ENCODE data around the gene TMEM63B. TPM values are rescaled to one million over a fixed set of nuclear protein-coding genes. Genes with fewer than 3 reads are reported as not detected.

The TMEM63B gene
- total and polyA plus RNA-seq, 9 of the 15 experiments (the other 6 are each of a cell fraction or from before 2014, with no cell fraction given) = 0.14 to 39.4 (median 14.4) TPM

DNA sequence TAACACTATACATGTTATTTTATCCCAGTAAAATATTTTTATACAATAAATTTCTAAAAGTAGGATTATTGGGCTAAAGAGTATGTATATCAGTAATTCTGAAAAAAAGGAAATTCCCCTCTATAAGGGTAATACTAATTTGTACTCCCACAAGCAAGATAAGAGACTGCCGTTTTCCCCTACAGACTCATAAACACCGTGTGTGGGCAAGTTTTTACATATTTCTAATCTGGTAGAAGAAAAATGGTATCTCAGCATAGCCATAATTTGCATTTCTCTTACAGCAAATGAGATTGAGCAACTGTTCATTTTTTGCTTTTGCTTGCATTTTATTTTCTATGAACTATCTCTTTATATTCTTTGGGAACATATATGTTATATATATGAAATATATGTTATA, 63.4 kb downstream of the TMEM63B start:
- intact Hi-C loops (cut with micrococcal nuclease) = no loop called here
- Histone ChIP-seq H2AFZ (ENCODE audit: low read depth, low read length) (no peak overlapping the region), H3K9me1 (ENCODE audit: control insufficient read depth, insufficient read depth, low read length) (no peaks in the 10 kb centered on the region), H3K9ac (ENCODE audit: insufficient read depth in 1 of 2, low read depth in 2 of 2, low read length in 2 of 2) (no peak overlapping the region), H3K36me3 (ENCODE audit: control insufficient read depth, insufficient read depth, low read length) (no peaks in the 10 kb centered on the region), H4K20me1 (replicated peaks; ENCODE audit: control insufficient read depth, insufficient read depth, low read length) (no peaks in the 10 kb centered on the region), H3K4me1 (replicated peaks in 1 of 2; ENCODE audit: control insufficient read depth in 2 of 2, insufficient read depth in 2 of 2, low read length in 2 of 2) (peaks cover 16 to 20% of the 10 kb centered on the region in 2 experiments; a peak in 4 of 5 replicates), H3K9me3 (replicated peaks; ENCODE audit: control insufficient read depth, insufficient read depth, low read depth, low read length) (no peaks in the 10 kb centered on the region), H3K27me3 (ENCODE audit: control insufficient read depth in 2 of 2, insufficient read depth in 2 of 2, low read length in 2 of 2) (no peaks in the 10 kb centered on the region), H3K27ac (ENCODE audit: extremely low read depth, low read depth, low read length) (no peak overlapping the region), H3K4me2 (ENCODE audit: insufficient read depth, low read length) (no peak overlapping the region), H3K4me3 (no peak overlapping the region), H3K79me2 (ENCODE audit: control insufficient read depth, insufficient read depth, low read length) (no peaks in the 10 kb centered on the region)
- WGBS (ENCODE audit: insufficient coverage, low coverage, missing lambda C conversion rate) = 3% methylated on average over 2 of the region's 2 CpGs
- no TSS peak for BruUV-seq (replicated peaks)
- FAIRE-seq (no peak), ATAC-seq (no peak), DNase-seq (ENCODE audit: extremely low read depth in 1 of 4, low spot score in 3 of 4) (peak in 1 of 4 experiments; percentile 13)
- in situ Hi-C loops (cut with MboI) = no loop called here
- TF ChIP-seq RBM17 (IDR thresholded peaks at IDR 0.05; ENCODE audit: borderline replicate concordance, low read depth, low read length) (no peak), ZNF134 (CRISPR knock-in tag; conservative IDR thresholded peaks at IDR 0.05) (no peak), MECOM (CRISPR knock-in tag; IDR thresholded peaks at IDR 0.05) (no peak)
- TF ChIP-seq, protein P1, sequence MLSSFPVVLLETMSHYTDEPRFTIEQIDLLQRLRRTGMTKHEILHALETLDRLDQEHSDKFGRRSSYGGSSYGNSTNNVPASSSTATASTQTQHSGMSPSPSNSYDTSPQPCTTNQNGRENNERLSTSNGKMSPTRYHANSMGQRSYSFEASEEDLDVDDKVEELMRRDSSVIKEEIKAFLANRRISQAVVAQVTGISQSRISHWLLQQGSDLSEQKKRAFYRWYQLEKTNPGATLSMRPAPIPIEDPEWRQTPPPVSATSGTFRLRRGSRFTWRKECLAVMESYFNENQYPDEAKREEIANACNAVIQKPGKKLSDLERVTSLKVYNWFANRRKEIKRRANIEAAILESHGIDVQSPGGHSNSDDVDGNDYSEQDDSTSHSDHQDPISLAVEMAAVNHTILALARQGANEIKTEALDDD (IDR thresholded peaks at IDR 0.05) = no peak
- CTCF ChIA-PET (ENCODE audit: low intra/inter-chr PET ratio) = no interaction called here
- POLR2A ChIA-PET = interaction anchor here (0.9 to 1.5 kb wide), 2 partner anchors 11 to 60 kb away, joined by 3 to 5 read pairs; no protein-coding TSS in a partner anchor
